IPS-11a (cell line): ENCODE results near the gene JARID2.

Experiments used
- H3K4me3 ChIP-seq: one replicate; pipeline ENCODE4 v1.5.1; 2013; ENCODE audit warnings: low read depth, low read length, control low read depth

Gene JARID2

GRCh38 chr6:15434823-15435380, 189.0 kb downstream of the JARID2 start:
- H3K4me3 ChIP-seq: no peak overlapping the region

- no peak overlapping the region for H3K4me3 ChIP-seq
These were observed 189.6 kb downstream of the JARID2 start for GRCh38 chr6:15435468-15435867.

DNA sequence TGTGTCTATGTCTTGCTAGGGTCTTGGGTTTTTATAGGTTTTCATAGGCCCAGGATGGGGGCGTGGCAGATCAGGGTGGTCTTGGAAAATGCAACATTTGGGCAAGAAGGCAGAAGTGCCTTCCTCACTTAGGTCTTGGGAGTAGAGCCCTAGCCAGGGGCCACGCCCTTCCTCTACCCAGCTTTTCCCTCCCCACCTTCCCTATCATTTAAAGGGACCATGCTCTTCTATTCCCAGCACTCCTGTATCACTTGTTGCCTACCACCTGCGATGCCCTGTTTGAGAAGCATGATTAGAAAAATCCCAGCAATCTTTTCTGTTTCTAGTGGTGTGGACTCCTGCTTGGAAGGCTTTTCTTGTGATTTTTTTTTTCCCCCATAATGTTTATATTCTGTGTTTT, 190.6 kb downstream of the JARID2 start:
- H3K4me3 ChIP-seq: no peak overlapping the region

DNA sequence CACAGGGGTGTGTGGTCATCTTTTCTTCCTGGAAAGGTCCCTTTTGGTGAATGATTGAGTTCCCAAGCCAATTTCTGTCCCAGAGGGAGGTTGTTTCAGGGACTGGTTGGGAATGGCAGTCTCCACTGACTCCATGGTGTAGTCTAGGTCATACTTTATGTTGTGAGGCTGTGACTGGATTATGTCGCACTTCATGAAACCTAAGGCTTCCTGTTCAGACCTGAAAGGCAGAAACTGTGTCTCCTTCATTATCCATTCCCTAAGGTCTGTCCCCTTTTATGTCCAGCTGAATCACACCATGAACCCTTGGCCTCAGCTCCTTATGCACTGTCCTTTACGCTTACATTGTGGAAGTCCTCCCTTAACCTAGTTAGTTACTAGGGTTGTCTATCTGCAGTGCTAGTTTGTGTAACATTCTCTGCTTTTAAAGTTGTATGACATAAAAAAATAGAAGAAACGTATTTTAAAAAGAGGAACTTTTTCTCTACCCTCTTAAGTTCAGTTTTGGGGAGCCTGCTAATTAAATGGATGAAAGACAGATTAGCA, 191.3 kb downstream of the JARID2 start:
- no peak overlapping the region for H3K4me3 ChIP-seq

GRCh38 chr6:15439410-15440025, 193.6 kb downstream of the JARID2 start:
- no peak overlapping the region for H3K4me3 ChIP-seq

- H3K4me3 ChIP-seq: no peak overlapping the region
These were observed 194.2 kb downstream of the JARID2 start for GRCh38 chr6:15440040-15440439.

- no peak overlapping the region for H3K4me3 ChIP-seq
These were observed 195.5 kb downstream of the JARID2 start for GRCh38 chr6:15441215-15441868.

- H3K4me3 ChIP-seq: no peak overlapping the region
These were observed 196.1 kb downstream of the JARID2 start for GRCh38 chr6:15441981-15442380.

- H3K4me3 ChIP-seq: no peak overlapping the region
These were observed 196.6 kb downstream of the JARID2 start for GRCh38 chr6:15442467-15442866.

GRCh38 chr6:15443119-15443830, 197.4 kb downstream of the JARID2 start:
- H3K4me3 ChIP-seq: no peak overlapping the region

DNA sequence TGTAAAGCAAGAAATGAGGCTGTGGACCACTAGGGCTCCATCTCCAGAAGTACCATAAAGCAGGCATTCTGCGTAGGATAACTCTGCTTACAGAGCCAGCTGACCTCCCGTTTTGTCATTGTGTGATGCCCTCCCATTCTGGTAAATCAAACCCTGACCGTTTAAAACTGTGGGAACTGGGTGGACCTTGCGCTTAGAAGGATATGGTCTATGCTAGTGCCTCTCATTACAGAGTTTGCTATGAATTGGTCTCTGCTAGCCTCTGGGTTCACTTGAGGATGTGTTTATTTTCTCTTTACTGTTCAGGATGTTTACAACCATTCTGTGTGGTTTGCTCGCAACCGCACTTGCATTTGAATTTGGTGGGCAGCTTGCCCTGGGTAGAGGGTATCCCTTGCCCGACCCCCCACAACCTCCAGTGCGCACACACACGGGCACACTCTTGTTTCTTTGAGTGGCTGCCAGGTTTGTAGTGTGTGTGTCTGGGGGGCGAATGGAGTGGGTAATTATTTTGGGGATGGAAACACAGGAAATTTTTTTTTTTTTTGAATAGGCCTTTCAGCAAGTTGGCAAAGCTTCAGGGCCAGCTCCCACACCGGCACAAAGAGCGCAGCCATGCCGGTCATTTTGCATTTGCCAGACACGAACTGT, 198.3 kb downstream of the JARID2 start:
- H3K4me3 ChIP-seq: no peak overlapping the region

GRCh38 chr6:15444881-15445280, 199.0 kb downstream of the JARID2 start:
- H3K4me3 ChIP-seq: no peak overlapping the region

DNA sequence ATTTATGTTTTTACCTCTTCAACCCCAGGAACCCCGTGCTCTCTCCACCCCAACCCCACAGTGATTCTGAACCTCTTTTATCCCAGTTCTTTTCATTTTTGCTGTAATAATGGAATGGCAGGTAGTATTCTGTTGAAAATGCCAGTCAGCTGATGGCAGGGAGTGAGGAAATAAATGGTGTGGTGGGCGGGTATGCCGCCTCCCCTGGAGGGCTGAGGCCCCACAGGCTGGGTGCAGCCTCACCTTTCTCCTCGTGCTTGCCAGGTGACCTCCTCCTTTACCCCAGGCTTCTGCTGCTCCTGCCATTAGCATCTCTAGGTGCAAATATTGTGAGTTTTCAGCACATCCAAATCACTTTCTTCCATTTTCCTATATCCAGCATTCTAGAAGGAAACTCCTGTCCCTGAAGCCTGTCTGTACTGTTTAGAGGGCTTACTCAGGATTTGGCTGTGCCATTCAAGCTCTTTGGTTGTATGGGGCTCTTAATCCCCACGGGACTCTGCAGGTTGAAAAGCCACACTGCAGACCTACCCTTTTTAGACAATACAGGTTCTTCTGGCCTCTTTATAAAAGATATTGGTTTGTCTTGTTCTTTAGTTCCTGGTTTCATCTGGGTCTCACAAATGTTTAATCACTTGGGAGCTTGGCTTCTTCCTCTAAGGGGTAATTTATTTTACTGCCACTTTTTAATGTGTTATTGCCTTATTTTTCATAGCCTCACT, 201.8 kb downstream of the JARID2 start:
- no peak overlapping the region for H3K4me3 ChIP-seq

DNA sequence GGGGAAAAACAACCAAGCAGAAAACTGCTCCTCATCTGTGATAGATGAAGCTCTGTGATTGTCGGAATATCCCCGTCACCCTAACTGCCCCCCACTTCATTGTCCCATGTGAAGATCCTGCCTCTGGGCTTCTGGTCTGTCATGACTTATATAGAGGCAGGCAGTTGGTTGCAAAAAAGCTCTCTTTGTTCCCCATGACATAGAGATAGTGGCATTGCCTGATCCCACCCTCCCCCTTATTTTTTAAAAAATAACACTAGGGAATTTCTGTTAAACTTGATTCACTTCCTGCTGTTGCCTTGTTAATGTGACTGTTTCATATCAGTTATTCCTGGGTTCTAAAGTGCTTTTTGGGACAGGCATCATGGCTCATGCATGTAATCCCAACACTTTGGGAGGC, 203.1 kb downstream of the JARID2 start:
- no peak overlapping the region for H3K4me3 ChIP-seq

- no peak overlapping the region for H3K4me3 ChIP-seq
These were observed 205.9 kb downstream of the JARID2 start for GRCh38 chr6:15451738-15452137.

- no peak overlapping the region for H3K4me3 ChIP-seq
These were observed 206.5 kb downstream of the JARID2 start for GRCh38 chr6:15452182-15452941.

- no peak overlapping the region for H3K4me3 ChIP-seq
These were observed 207.3 kb downstream of the JARID2 start for GRCh38 chr6:15453186-15453585.

DNA sequence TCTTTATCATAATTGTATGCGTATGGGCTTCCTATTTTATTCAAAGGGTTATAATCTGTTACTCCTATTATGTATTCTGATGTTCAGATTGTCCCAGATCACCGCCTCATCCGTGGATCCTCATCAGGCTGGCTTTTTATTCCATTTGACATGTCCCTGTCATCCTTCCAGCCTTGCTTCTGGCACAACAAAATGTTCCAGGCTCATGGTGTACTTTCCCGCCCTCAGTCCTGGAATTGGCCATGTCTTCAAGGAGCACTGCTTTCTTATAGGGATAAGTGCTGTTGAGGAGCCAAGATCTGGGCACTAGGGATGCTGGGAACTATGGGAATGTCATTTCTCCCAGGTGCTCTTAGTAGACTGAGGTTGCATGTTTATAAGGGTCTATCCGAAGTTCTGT, 207.8 kb downstream of the JARID2 start:
- H3K4me3 ChIP-seq: no peak overlapping the region

GRCh38 chr6:15456422-15456821, 210.6 kb downstream of the JARID2 start:
- H3K4me3 ChIP-seq: no peak overlapping the region
